HuH-7 (cell line): ENCODE measurements around the gene PPP2R3C.
"Not testable (repeated sequence)": the region's sequence is repeated elsewhere in the genome, so short reads cannot be mapped to it uniquely, and the experiment has no call there.

Source experiments
- DNase-seq: peaks from one replicate; pipeline ENCODE4 v3.0.0; 2011; ENCODE audit warnings: low spot score

The PPP2R3C gene

GRCh38 chr14:35121887-35122695, at the start of gene PPP2R3C, which contains the start of gene PRORP:
TSS of gene PPP2R3C (minus strand) at chr14:35121990. CDS start at chr14:35121959, 31 bp downstream.
TSS of gene PRORP (plus strand) at chr14:35122552. CDS start at chr14:35123246, 694 bp downstream.
- DNase-seq: peak; percentile 59

GRCh38 chr14:35167496-35167895, 45.7 kb upstream of the PPP2R3C start:
- DNase-seq: no peak

- DNase-seq: no peak
Observed at GRCh38 chr14:35164849-35165248, 43.1 kb upstream of the PPP2R3C start.

- DNase-seq: no peak
Observed at GRCh38 chr14:35163384-35163783, 41.6 kb upstream of the PPP2R3C start.

GRCh38 chr14:35161231-35161630, 39.4 kb upstream of the PPP2R3C start:
- no peak for DNase-seq

- no peak for DNase-seq
Observed at GRCh38 chr14:35159742-35160409, 38.1 kb upstream of the PPP2R3C start.

GRCh38 chr14:35158951-35159653, 37.3 kb upstream of the PPP2R3C start:
- DNase-seq: no peak

- no peak for DNase-seq
Observed at GRCh38 chr14:35158491-35158890, 36.7 kb upstream of the PPP2R3C start.

GRCh38 chr14:35155962-35156361, 34.2 kb upstream of the PPP2R3C start:
- DNase-seq: peak; percentile 20

GRCh38 chr14:35154016-35154415, 32.2 kb upstream of the PPP2R3C start:
- DNase-seq: no peak

- DNase-seq: not testable (repeated sequence)
Observed at GRCh38 chr14:35152531-35152930, 30.7 kb upstream of the PPP2R3C start.

- no peak for DNase-seq
Observed at GRCh38 chr14:35149239-35149638, 27.4 kb upstream of the PPP2R3C start.

GRCh38 chr14:35147711-35148110, 25.9 kb upstream of the PPP2R3C start:
- no peak for DNase-seq

- no peak for DNase-seq
Observed at GRCh38 chr14:35147186-35147585, 25.4 kb upstream of the PPP2R3C start.

- DNase-seq: no peak
Observed at GRCh38 chr14:35146711-35147149, 24.9 kb upstream of the PPP2R3C start.

GRCh38 chr14:35144029-35144428, 22.2 kb upstream of the PPP2R3C start:
- no peak for DNase-seq

- no peak for DNase-seq
Observed at GRCh38 chr14:35140718-35141581, 19.2 kb upstream of the PPP2R3C start.

- no peak for DNase-seq
Observed at GRCh38 chr14:35138585-35138984, 16.8 kb upstream of the PPP2R3C start.

GRCh38 chr14:35134329-35135123, 12.7 kb upstream of the PPP2R3C start:
- DNase-seq: no peak

GRCh38 chr14:35133542-35134328, 11.9 kb upstream of the PPP2R3C start:
- DNase-seq: no peak
